PC-3 (cell line): Measurements from ENCODE around the gene NRARP. TPM values are rescaled to one million over a fixed set of nuclear protein-coding genes. Genes with fewer than 3 reads are reported as not detected.

Source experiments
- ATAC-seq: fragments of 200-7000 bp; cut with Tn5 transposase; 2 replicates; pipeline ENCODE4 v1.9.1; 2020; ENCODE audit warnings: mild to moderate bottlenecking, moderate library complexity
- BruUV-seq: library from RNA; stranded (reverse); fragments of 400-500 nt; replicated peaks from 2 replicates; lab custom pipeline; 2021; lab: Mats Ljungman, UMichigan
- CTCF ChIA-PET: fragments of 300-600 bp; sonication (Branson Sonifier 250); formaldehyde crosslinking; loops from one replicate; lab custom pipeline; 2022; ENCODE audit warnings: antibody characterized with exemption; lab: Charles Lee
- POLR2A ChIA-PET: fragments of 300-600 bp; sonication (Branson Sonifier 250); formaldehyde crosslinking; loops from one replicate; lab custom pipeline; 2022; ENCODE audit warnings: antibody characterized with exemption; ENCODE audit not compliant: unreplicated experiment; lab: Charles Lee
- DNase-seq: peaks from one replicate; pipeline ENCODE4 v3.0.0-alpha.2; 2015
- H2AFZ ChIP-seq: fragments of 300-600 bp; sonication (generic); 2 replicates; pipeline ENCODE4 v1.6.0; 2016; ENCODE audit warnings: antibody characterized with exemption, low read length
- H3F3A ChIP-seq: fragments of 300-600 bp; sonication (generic); one replicate; pipeline ENCODE4 v1.6.0; 2017; ENCODE audit warnings: antibody characterized with exemption, low read length, control low read depth, mild to moderate bottlenecking; ENCODE audit not compliant: unreplicated experiment
- H3K27ac ChIP-seq: fragments of 300-600 bp; sonication (generic); 2 replicates; pipeline ENCODE4 v1.5.1; 2016; ENCODE audit warnings: mild to moderate bottlenecking, low read length
- H3K27me3 ChIP-seq: fragments of 300-600 bp; sonication (generic); 2 replicates; pipeline ENCODE4 v1.6.1; 2016; ENCODE audit warnings: low read length, mixed read lengths
- H3K36me3 ChIP-seq: fragments of 300-600 bp; sonication (generic); 2 replicates; pipeline ENCODE4 v1.6.1; 2016; ENCODE audit warnings: low read depth, mixed run types, low read length, mixed read lengths
- H3K4me1 ChIP-seq: fragments of 300-600 bp; sonication (generic); 2 replicates; pipeline ENCODE4 v1.5.1; 2016; ENCODE audit warnings: low read length; ENCODE audit not compliant: insufficient read depth
- H3K4me2 ChIP-seq: fragments of 300-600 bp; sonication (generic); 2 replicates; pipeline ENCODE4 v1.6.0; 2016; ENCODE audit warnings: low read length
- H3K4me3 ChIP-seq: fragments of 300-600 bp; sonication (generic); 2 replicates; pipeline ENCODE4 v1.5.1; 2016; ENCODE audit warnings: mild to moderate bottlenecking, low read length, mixed read lengths
- H3K79me2 ChIP-seq: fragments of 300-600 bp; sonication (generic); 2 replicates; pipeline ENCODE4 v1.6.1; 2017; ENCODE audit warnings: low read length, mixed read lengths
- H3K9ac ChIP-seq: fragments of 300-600 bp; sonication (generic); 2 replicates; pipeline ENCODE4 v1.6.0; 2016; ENCODE audit warnings: mild to moderate bottlenecking, low read length
- H3K9me2 ChIP-seq: fragments of 300-600 bp; sonication (generic); replicated peaks from 2 replicates; pipeline ENCODE4 v1.6.1; 2016; ENCODE audit warnings: mixed run types, low read length, mixed read lengths
- H3K9me3 ChIP-seq: fragments of 300-600 bp; sonication (generic); 2 replicates; pipeline ENCODE4 v1.6.1; 2016; ENCODE audit warnings: low read length, mixed read lengths
- H4K20me1 ChIP-seq: fragments of 300-600 bp; sonication (generic); 2 replicates; pipeline ENCODE4 v1.6.1; 2016; ENCODE audit warnings: low read length, mixed read lengths
- CTCF ChIP-seq: fragments of 300-600 bp; sonication (generic); conservative IDR thresholded peaks from 2 replicates; pipeline ENCODE4 v1.5.1; 2017; ENCODE audit warnings: antibody characterized with exemption, low read depth, mild to moderate bottlenecking, low read length
- EZH2 ChIP-seq: fragments of 300-600 bp; sonication (generic); IDR thresholded peaks from one replicate; pipeline ENCODE4 v1.6.1; 2017; ENCODE audit warnings: antibody characterized with exemption, mild to moderate bottlenecking, low read length; ENCODE audit not compliant: unreplicated experiment
- EZH2phosphoT487 ChIP-seq: fragments of 300-600 bp; sonication (generic); IDR thresholded peaks from 2 replicates; pipeline ENCODE4 v1.6.1; 2018; ENCODE audit warnings: mild to moderate bottlenecking, antibody characterized with exemption, low read length, borderline replicate concordance
- intact Hi-C: fragments of 100-400 bp; cut with micrococcal nuclease; formaldehyde crosslinking; loops from 2 replicates; pipeline ENCODE4 v1.9.0; 2023
- total RNA-seq: library from RNA; depleted of rRNA; stranded (reverse); fragments of >200 nt; gene quantifications from 2 replicates; pipeline ENCODE4 v1.2.3, GENCODE V29; 2014

Gene NRARP
- total RNA-seq, 1 experiment from 2014 or later = 36.8 TPM

- ChIA-PET POLR2A (no interaction called here), CTCF (no interaction called here)
- H3F3A ChIP-seq = no peaks in the 10 kb centered on the region
- H2AFZ ChIP-seq = no peak overlapping the region
- H3K9ac ChIP-seq = no peak overlapping the region
- BruUV-seq = no TSS peak
- no peaks in the 10 kb centered on the region for H3K36me3 ChIP-seq
- H3K27ac ChIP-seq = no peak overlapping the region
- TF ChIP-seq EZH2 (no peak), EZH2phosphoT487 (no peak), CTCF (no peak)
- no peaks in the 10 kb centered on the region for H3K9me3 ChIP-seq
- H3K79me2 ChIP-seq = peaks cover 19% of the 10 kb centered on the region
- DNase-seq (no peak), ATAC-seq (no peak)
- intact Hi-C loops = no loop called here
- H3K27me3 ChIP-seq = no peaks in the 10 kb centered on the region
- no peak overlapping the region for H3K4me2 ChIP-seq
- no peaks in the 10 kb centered on the region for H4K20me1 ChIP-seq
- H3K4me1 ChIP-seq = peaks cover 17% of the 10 kb centered on the region
- no peaks in the 10 kb centered on the region for H3K9me2 ChIP-seq
- no peak overlapping the region for H3K4me3 ChIP-seq
These were observed 26.2 kb downstream of the NRARP start for GRCh38 chr9:137275588-137276472.

GRCh38 chr9:137275203-137275587 lies 26.9 kb downstream of the NRARP start:
- Histone ChIP-seq H2AFZ (no peak overlapping the region), H3K4me1 (peaks cover 17% of the 10 kb centered on the region), H3K27me3 (no peaks in the 10 kb centered on the region), H3K4me3 (no peak overlapping the region), H3K9me3 (no peaks in the 10 kb centered on the region), H3K79me2 (peaks cover 19% of the 10 kb centered on the region), H3K27ac (no peak overlapping the region), H3K9ac (no peak overlapping the region), H3K36me3 (no peaks in the 10 kb centered on the region), H3K4me2 (no peak overlapping the region), H4K20me1 (no peaks in the 10 kb centered on the region), H3K9me2 (no peaks in the 10 kb centered on the region), H3F3A (no peaks in the 10 kb centered on the region)
- TF ChIP-seq EZH2 (no peak), EZH2phosphoT487 (no peak), CTCF (no peak)
- CTCF ChIA-PET = no interaction called here
- no peak for DNase-seq
- no TSS peak for BruUV-seq
- ATAC-seq = no peak
- POLR2A ChIA-PET = no interaction called here
- intact Hi-C loops = no loop called here
